HCT116 (cell line): ENCODE results near the gene CAT. TPM values are rescaled to one million over a fixed set of nuclear protein-coding genes. Genes with fewer than 3 reads are reported as not detected.

Source experiments
- ATAC-seq: fragments of 200-7000 bp; cut with Tn5 transposase; 2 replicates; pipeline ENCODE4 v1.9.1; 2020; ENCODE audit warnings: mild to moderate bottlenecking, moderate library complexity
- BruUV-seq: library from RNA; stranded (reverse); fragments of 400-500 nt; replicated peaks from 2 replicates; lab custom pipeline; 2021; lab: Mats Ljungman, UMichigan
- CTCF ChIA-PET: fragments of 300-600 bp; sonication (Branson Sonifier 250); formaldehyde crosslinking; loops from one replicate; lab custom pipeline; 2021; ENCODE audit warnings: antibody characterized with exemption; lab: Charles Lee
- POLR2A ChIA-PET: fragments of 300-600, 350-600 bp; sonication (Branson Sonifier 250); formaldehyde crosslinking; loops from one replicate; lab custom pipeline; 2021; ENCODE audit warnings: antibody characterized with exemption; lab: Charles Lee
- RAD21 ChIA-PET, 2 experiments: fragments of 300-600 bp; sonication (Branson Sonifier 250); formaldehyde crosslinking; loops; one replicate each; lab custom pipeline; 2023; ENCODE audit warnings: low total read pairs in 2 of 2; ENCODE audit not compliant: uncharacterized antibody in 2 of 2, unreplicated experiment in 2 of 2, low non-redundant PET in 1 of 2; lab: Charles Lee
- DNase-seq: peaks from one replicate; pipeline ENCODE4 v3.0.0-alpha.2; 2010; ENCODE audit warnings: low read depth, low spot score
- H2AFZ ChIP-seq: fragments of 200-600 bp; shearing (Covaris generic), sonication (generic); 2 replicates; pipeline ENCODE4 v1.6.1; 2017; ENCODE audit warnings: low read depth, mixed run types, mixed read lengths, antibody characterized with exemption, low read length; ENCODE audit not compliant: poor library complexity, severe bottlenecking
- H3K27ac ChIP-seq: 2 replicates; pipeline ENCODE4 v1.5.1; 2012; ENCODE audit warnings: low read depth, low read length
- H3K27me3 ChIP-seq: fragments of 200-600 bp; sonication (generic); 2 replicates; pipeline ENCODE4 v1.6.1; 2016; ENCODE audit warnings: mixed run types, low read length, mixed read lengths; ENCODE audit not compliant: insufficient read depth
- H3K36me3 ChIP-seq, 2 experiments: fragments of 200-500 bp in 1 of 2; fragments of 200-600 bp in 1 of 2; sonication (Bioruptor generic) in 1 of 2; sonication (generic) in 1 of 2; 2 replicates each; pipeline versions ENCODE4 v1.5.1 to v1.6.1; 2014 to 2016; ENCODE audit warnings: low read length in 2 of 2, inconsistent platforms in 1 of 2, mixed read lengths in 1 of 2, mixed run types in 1 of 2; ENCODE audit not compliant: insufficient read depth in 2 of 2, control insufficient read depth in 1 of 2
- H3K4me1 ChIP-seq, 2 experiments: fragments of 200-600 bp in 1 of 2; sonication (generic) in 1 of 2; 2 replicates each; pipeline versions ENCODE4 v1.5.1 to v1.6.1; 2012 to 2017; ENCODE audit warnings: low read length in 2 of 2, inconsistent platforms in 1 of 2, mild to moderate bottlenecking in 1 of 2, mixed read lengths in 1 of 2, mixed run types in 1 of 2, moderate library complexity in 1 of 2; ENCODE audit not compliant: insufficient read depth in 2 of 2, control insufficient read depth in 1 of 2
- H3K4me2 ChIP-seq: fragments of 200-600 bp; sonication (generic); 2 replicates; pipeline ENCODE4 v1.6.1; 2017; ENCODE audit warnings: mixed run types, low read length, mixed read lengths
- H3K4me3 ChIP-seq, 2 experiments: fragments of 200-600 bp in 1 of 2; sonication (generic) in 1 of 2; replicated peaks in 1 of 2; 2 replicates each; pipeline ENCODE4 v1.5.1; 2011 to 2016; ENCODE audit warnings: low read length in 2 of 2, control low read depth in 1 of 2, low read depth in 1 of 2, mild to moderate bottlenecking in 1 of 2, mixed read lengths in 1 of 2, mixed run types in 1 of 2
- H3K79me2 ChIP-seq: fragments of 200-600 bp; sonication (generic); 2 replicates; pipeline ENCODE4 v1.6.1; 2017; ENCODE audit warnings: mild to moderate bottlenecking, mixed run types, low read length, moderate library complexity, mixed read lengths; ENCODE audit not compliant: insufficient read depth
- H3K9ac ChIP-seq: fragments of 200-600 bp; sonication (generic); 2 replicates; pipeline ENCODE4 v1.6.1; 2016; ENCODE audit warnings: low read length, mixed read lengths
- H3K9me2 ChIP-seq: fragments of 200-600 bp; sonication (generic), shearing (Covaris generic); 2 replicates; pipeline ENCODE4 v1.6.1; 2017; ENCODE audit warnings: mixed run types, mild to moderate bottlenecking, moderate library complexity; ENCODE audit not compliant: insufficient read depth
- H3K9me3 ChIP-seq, 2 experiments: fragments of 200-500 bp in 1 of 2; fragments of 200-600 bp in 1 of 2; sonication (Bioruptor generic) in 1 of 2; sonication (generic) in 1 of 2; 2 replicates each; pipeline ENCODE4 v1.6.1; 2014 to 2017; ENCODE audit warnings: low read length in 2 of 2, mixed read lengths in 2 of 2, inconsistent platforms in 1 of 2, low read depth in 1 of 2, mild to moderate bottlenecking in 1 of 2, mixed run types in 1 of 2, moderate library complexity in 1 of 2; ENCODE audit not compliant: control insufficient read depth in 1 of 2, insufficient read depth in 1 of 2
- H4K20me1 ChIP-seq: fragments of 200-600 bp; sonication (generic), shearing (Covaris generic); 2 replicates; pipeline ENCODE4 v1.6.1; 2017; ENCODE audit warnings: mixed run types, mild to moderate bottlenecking, moderate library complexity; ENCODE audit not compliant: insufficient read depth
- CEBPB ChIP-seq: IDR thresholded peaks from 2 replicates; pipeline ENCODE4 v1.6.1; 2012; ENCODE audit warnings: low read depth
- EGR1 ChIP-seq: IDR thresholded peaks from 2 replicates; pipeline ENCODE4 v1.6.1; 2012; ENCODE audit warnings: low read depth
- ELF1 ChIP-seq: IDR thresholded peaks from 2 replicates; pipeline ENCODE4 v1.6.1; 2012; ENCODE audit warnings: low read depth, borderline replicate concordance
- EZH2 ChIP-seq: fragments of 200-600 bp; sonication (generic); IDR thresholded peaks from 2 replicates; pipeline ENCODE4 v1.6.1; 2017; ENCODE audit warnings: antibody characterized with exemption, mixed run types
- EZH2phosphoT487 ChIP-seq: fragments of 200-600 bp; IDR thresholded peaks from 2 replicates; pipeline ENCODE4 v1.6.1; 2018; ENCODE audit warnings: antibody characterized with exemption, borderline replicate concordance
- FOSL1 ChIP-seq: IDR thresholded peaks from 2 replicates; pipeline ENCODE4 v1.6.1; 2012; ENCODE audit warnings: low read depth
- JUND ChIP-seq: IDR thresholded peaks from 2 replicates; pipeline ENCODE4 v1.6.1; 2012
- MAX ChIP-seq: IDR thresholded peaks from 2 replicates; pipeline ENCODE4 v1.6.1; 2012
- POLR2A ChIP-seq: IDR thresholded peaks from 2 replicates; pipeline ENCODE4 v1.7.0; 2011; ENCODE audit warnings: borderline replicate concordance; ENCODE audit not compliant: insufficient read depth, insufficient read length; ENCODE audit errors: extremely low read depth
- POLR2AphosphoS5 ChIP-seq: IDR thresholded peaks from 2 replicates; pipeline ENCODE4 v1.6.1; 2011; ENCODE audit warnings: mild to moderate bottlenecking, low read depth, low read length, moderate library complexity
- RAD21 ChIP-seq: IDR thresholded peaks from 2 replicates; pipeline ENCODE4 v1.6.1; 2012; ENCODE audit warnings: low read depth, mild to moderate bottlenecking
- SIN3A ChIP-seq: IDR thresholded peaks from 2 replicates; pipeline ENCODE4 v1.6.1; 2012; ENCODE audit warnings: low read depth
- SP1 ChIP-seq: IDR thresholded peaks from 2 replicates; pipeline ENCODE4 v1.6.1; 2012; ENCODE audit warnings: low read depth
- SRF ChIP-seq: IDR thresholded peaks from 2 replicates; pipeline ENCODE4 v1.6.1; 2012; ENCODE audit warnings: low read depth
- TCF7L2 ChIP-seq: IDR thresholded peaks from 2 replicates; pipeline ENCODE4 v1.7.0; 2011; ENCODE audit warnings: borderline replicate concordance, inconsistent platforms; ENCODE audit not compliant: insufficient read depth, insufficient read length; ENCODE audit errors: extremely low read depth
- YY1 ChIP-seq: IDR thresholded peaks from 2 replicates; pipeline ENCODE4 v1.6.1; 2011; ENCODE audit warnings: low read length, low read depth, moderate library complexity, mild to moderate bottlenecking; ENCODE audit not compliant: insufficient replicate concordance; ENCODE audit errors: extremely low read depth
- ZFX ChIP-seq: fragments of 450-650 bp; IDR thresholded peaks from 2 replicates; pipeline ENCODE4 v1.6.1; 2017
- ZNF274 ChIP-seq: fragments of 200-500 bp; sonication (Bioruptor generic); IDR thresholded peaks from 2 replicates; pipeline ENCODE4 v1.6.1; 2014; ENCODE audit warnings: mild to moderate bottlenecking, low read depth, low read length, inconsistent platforms
- intact Hi-C: fragments of 100-400 bp; cut with micrococcal nuclease; formaldehyde crosslinking; loops from 2 replicates; pipeline ENCODE4 v1.10.0; 2022
- total RNA-seq: library from RNA; stranded (reverse); gene quantifications from one replicate; pipeline ENCODE4 v1.2.1, GENCODE V29; 2021; ENCODE audit not compliant: unreplicated experiment

Gene CAT
- total RNA-seq, 1 experiment from 2014 or later: 50.9 TPM

- RAD21 ChIA-PET: no interaction called here
- peaks cover 9% of the 10 kb centered on the region for H3K79me2 ChIP-seq
- H3K27me3 ChIP-seq: no peaks in the 10 kb centered on the region
- ATAC-seq (no peak), DNase-seq (no peak)
- H3K9me2 ChIP-seq: no peaks in the 10 kb centered on the region
- H3K27ac ChIP-seq: no peak overlapping the region
- no peak overlapping the region for H3K4me3 ChIP-seq
- TF ChIP-seq SP1: no peak
- no peak for TF ChIP-seq POLR2A
- no peak for TF ChIP-seq EZH2phosphoT487
- no peak for TF ChIP-seq YY1
- TF ChIP-seq ELF1: no peak
- TF ChIP-seq POLR2AphosphoS5: no peak
- TF ChIP-seq SIN3A: no peak
- no peak for TF ChIP-seq JUND
- no peak for TF ChIP-seq CEBPB
- no peak for TF ChIP-seq FOSL1
- no peak for TF ChIP-seq EGR1
- no peak for TF ChIP-seq EZH2
- TF ChIP-seq ZNF274: no peak
- TF ChIP-seq SRF: no peak
- TF ChIP-seq RAD21: no peak
- no peak for TF ChIP-seq TCF7L2
- TF ChIP-seq MAX: no peak
- TF ChIP-seq ZFX: no peak
- H2AFZ ChIP-seq: no peak overlapping the region
- no peaks in the 10 kb centered on the region for H3K9me3 ChIP-seq
- POLR2A ChIA-PET: no interaction called here
- CTCF ChIA-PET: no interaction called here
- no peak overlapping the region for H3K4me2 ChIP-seq
- H3K4me1 ChIP-seq: peaks cover 4 to 14% of the 10 kb centered on the region in 2 experiments; a peak in 3 of 4 replicates
- no peak overlapping the region for H3K9ac ChIP-seq
- H3K36me3 ChIP-seq: 0 out of 4 replicates have a peak, but pooled peaks cover 0 to 10% of the 10 kb centered on the region in 2 experiments
- H4K20me1 ChIP-seq: no peaks in the 10 kb centered on the region
- intact Hi-C loops: no loop called here
- no TSS peak for BruUV-seq
Observed at GRCh38 chr11:34444428-34444827, 5.7 kb downstream of the CAT start.
